GM12891 (cell line): ENCODE measurements around the gene FMN1.

ENCODE experiments used
- DNase-seq: peaks from one replicate; pipeline ENCODE4 v3.0.0; 2011; ENCODE audit warnings: low spot score; ENCODE audit not compliant: insufficient read length
- FAIRE-seq: peaks from 2 replicates; lab custom pipeline; 2011; peaks lifted over from hg19 to GRCh38; lab: Jason Lieb, UNC
- PAX5 ChIP-seq: IDR thresholded peaks from 2 replicates; pipeline ENCODE4 v1.6.1; 2011; ENCODE audit warnings: low read length, moderate library complexity, mild to moderate bottlenecking; ENCODE audit not compliant: insufficient read depth, severe bottlenecking
- POLR2A ChIP-seq: IDR thresholded peaks from 2 replicates; pipeline ENCODE4 v1.6.1; 2011; ENCODE audit warnings: low read depth, low read length, control low read depth
- POLR2AphosphoS5 ChIP-seq: IDR thresholded peaks from 2 replicates; pipeline ENCODE4 v1.6.1; 2011; ENCODE audit warnings: low read depth, low read length, control low read depth
- POU2F2 ChIP-seq: IDR thresholded peaks from 2 replicates; pipeline ENCODE4 v1.6.1; 2011; ENCODE audit warnings: low read depth, mild to moderate bottlenecking, control low read depth, low read length, moderate library complexity
- SPI1 ChIP-seq: IDR thresholded peaks from 2 replicates; pipeline ENCODE4 v1.6.1; 2011; ENCODE audit warnings: low read depth, low read length, control low read depth
- TAF1 ChIP-seq: IDR thresholded peaks from 2 replicates; pipeline ENCODE4 v1.6.1; 2011; ENCODE audit warnings: low read depth, low read length, control low read depth

FMN1 gene

GRCh38 chr15:32946210-32946609 is 248.3 kb downstream of the FMN1 start:
- FAIRE-seq, result no peak
- DNase-seq, result no peak
- no peak for TF ChIP-seq PAX5
- no peak for TF ChIP-seq POLR2AphosphoS5
- TF ChIP-seq POU2F2, result no peak
- TF ChIP-seq TAF1, result no peak
- TF ChIP-seq SPI1, result no peak
- no peak for TF ChIP-seq POLR2A

DNA sequence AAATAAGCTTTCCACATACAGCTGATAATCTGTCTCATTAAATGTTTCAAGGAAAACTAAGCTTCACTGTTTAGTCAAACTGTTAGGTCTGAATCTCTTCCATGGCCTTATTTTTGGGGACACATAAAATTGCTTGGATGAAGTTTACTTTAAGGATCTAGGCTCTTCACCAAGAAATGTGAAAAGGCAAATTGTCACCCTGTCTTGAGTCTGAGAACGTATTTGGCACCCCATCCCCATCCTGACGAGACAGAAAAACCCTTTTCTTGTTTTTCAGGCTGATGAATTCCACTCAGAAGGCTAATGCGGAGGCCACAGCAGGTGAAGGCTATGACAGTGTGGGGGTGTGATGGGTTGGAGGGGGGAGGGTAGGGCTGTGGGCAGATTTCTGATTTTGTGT is 250.1 kb downstream of the FMN1 start:
- TF ChIP-seq TAF1 (no peak), POU2F2 (no peak), SPI1 (no peak), POLR2A (no peak), POLR2AphosphoS5 (no peak), PAX5 (no peak)
- no peak for FAIRE-seq
- no peak for DNase-seq

GRCh38 chr15:32943711-32944110 is 250.8 kb downstream of the FMN1 start:
- DNase-seq (no peak), FAIRE-seq (no peak)
- no peak for TF ChIP-seq POLR2AphosphoS5
- TF ChIP-seq POU2F2, result no peak
- TF ChIP-seq POLR2A, result no peak
- TF ChIP-seq SPI1, result no peak
- no peak for TF ChIP-seq TAF1
- TF ChIP-seq PAX5, result no peak

GRCh38 chr15:32942401-32942841 is 252.1 kb downstream of the FMN1 start:
- no peak for FAIRE-seq
- DNase-seq, result no peak
- no peak for TF ChIP-seq PAX5

GRCh38 chr15:32941823-32942222 is 252.7 kb downstream of the FMN1 start:
- DNase-seq, result no peak
- FAIRE-seq, result no peak
- TF ChIP-seq SPI1, result no peak
- no peak for TF ChIP-seq POLR2A
- no peak for TF ChIP-seq POLR2AphosphoS5
- no peak for TF ChIP-seq TAF1
- TF ChIP-seq POU2F2, result no peak
- no peak for TF ChIP-seq PAX5

- DNase-seq (no peak), FAIRE-seq (no peak)
- no peak for TF ChIP-seq POLR2A
- no peak for TF ChIP-seq TAF1
- TF ChIP-seq PAX5, result no peak
Observed at GRCh38 chr15:32936976-32937375, 257.5 kb downstream of the FMN1 start.

DNA sequence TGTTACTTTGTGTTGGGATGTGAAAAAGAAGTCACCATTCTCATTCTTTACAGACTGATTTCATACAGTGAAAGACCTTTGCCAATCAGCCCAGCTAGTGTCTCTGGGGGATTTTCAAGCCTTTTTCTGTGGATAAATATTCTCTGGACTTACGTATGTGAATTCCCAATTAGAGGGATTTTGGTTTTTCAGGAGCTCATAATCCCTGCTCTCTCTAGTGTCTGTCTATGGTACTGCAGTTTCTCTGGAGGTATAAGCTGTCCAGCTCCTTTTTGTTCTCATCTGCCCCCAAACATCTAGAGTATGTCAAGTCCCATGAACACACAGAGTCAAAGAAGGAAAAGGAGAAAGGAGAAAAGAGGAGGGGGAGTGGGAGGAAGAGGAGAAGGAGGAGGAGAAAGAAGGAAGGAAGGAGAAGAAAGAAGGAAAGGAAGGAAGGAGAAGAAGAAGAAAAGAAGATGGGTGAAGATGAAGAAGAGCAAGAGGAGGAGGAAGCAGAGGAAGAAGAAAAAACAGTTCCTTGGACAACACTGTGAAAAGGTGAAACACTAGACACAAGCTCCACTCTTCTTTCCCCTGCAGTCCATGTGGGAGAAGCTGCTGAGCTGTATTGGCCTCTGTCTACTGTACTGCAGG is 258.1 kb downstream of the FMN1 start:
- TF ChIP-seq POU2F2, result no peak
- no peak for TF ChIP-seq TAF1
- TF ChIP-seq POLR2AphosphoS5, result no peak
- no peak for TF ChIP-seq POLR2A
- TF ChIP-seq SPI1, result no peak
- TF ChIP-seq PAX5, result no peak
- no peak for DNase-seq
- FAIRE-seq, result no peak

DNA sequence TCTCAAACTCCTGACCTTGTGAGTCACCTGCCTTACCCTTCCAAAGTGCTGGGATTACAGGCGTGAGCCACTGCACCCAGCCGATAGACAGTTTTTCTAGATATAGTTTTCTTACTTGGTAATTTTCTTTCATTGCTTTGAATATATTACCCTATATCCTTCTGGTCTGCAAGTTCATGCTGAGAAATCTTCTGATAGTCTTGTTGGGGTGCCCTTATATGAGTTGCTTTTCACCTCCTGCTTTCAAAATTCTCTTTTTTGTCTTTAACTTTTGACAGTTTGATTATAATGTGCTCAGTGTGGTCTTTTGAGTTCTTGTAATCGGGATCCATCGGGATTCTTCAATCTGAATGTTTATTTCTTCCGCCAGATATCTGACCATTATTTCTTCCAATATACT is 259.4 kb downstream of the FMN1 start:
- FAIRE-seq (no peak), DNase-seq (no peak)
- no peak for TF ChIP-seq POU2F2

- DNase-seq, result no peak
- no peak for TF ChIP-seq POU2F2
- no peak for TF ChIP-seq SPI1
- no peak for TF ChIP-seq PAX5
- no peak for TF ChIP-seq TAF1
- FAIRE-seq, result no peak
Observed at GRCh38 chr15:32933236-32933635, 261.3 kb downstream of the FMN1 start.

GRCh38 chr15:32928876-32929275 is 265.6 kb downstream of the FMN1 start:
- no peak for FAIRE-seq
- TF ChIP-seq POU2F2 (no peak), POLR2A (no peak), PAX5 (no peak)
- DNase-seq, result no peak

DNA sequence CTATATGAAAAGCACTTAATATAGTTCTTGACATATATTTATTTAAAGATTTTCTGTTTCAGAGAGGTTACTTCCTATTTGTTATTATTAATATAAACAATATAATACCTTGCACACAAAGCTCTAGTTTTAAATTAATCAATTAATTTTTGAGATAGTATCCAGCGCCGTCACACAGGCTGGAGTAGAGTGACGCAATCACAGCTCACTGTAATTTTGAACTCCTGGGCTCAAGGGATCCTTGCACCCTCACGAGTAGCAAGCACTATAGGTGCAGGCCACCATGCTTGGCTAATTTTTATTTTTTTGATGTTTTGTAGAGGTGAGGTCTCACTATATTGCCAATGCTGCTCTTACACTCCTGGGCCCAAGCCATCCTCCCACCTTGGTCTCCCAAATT is 267.4 kb downstream of the FMN1 start:
- no peak for FAIRE-seq
- TF ChIP-seq POU2F2 (no peak), TAF1 (no peak)
- no peak for DNase-seq
